ENCODE data around the gene AP1B1.
"Not testable (repeated sequence)": the region's sequence is repeated elsewhere in the genome, so short reads cannot be mapped to it uniquely, and the experiment has no call there.

The AP1B1 gene

DNA sequence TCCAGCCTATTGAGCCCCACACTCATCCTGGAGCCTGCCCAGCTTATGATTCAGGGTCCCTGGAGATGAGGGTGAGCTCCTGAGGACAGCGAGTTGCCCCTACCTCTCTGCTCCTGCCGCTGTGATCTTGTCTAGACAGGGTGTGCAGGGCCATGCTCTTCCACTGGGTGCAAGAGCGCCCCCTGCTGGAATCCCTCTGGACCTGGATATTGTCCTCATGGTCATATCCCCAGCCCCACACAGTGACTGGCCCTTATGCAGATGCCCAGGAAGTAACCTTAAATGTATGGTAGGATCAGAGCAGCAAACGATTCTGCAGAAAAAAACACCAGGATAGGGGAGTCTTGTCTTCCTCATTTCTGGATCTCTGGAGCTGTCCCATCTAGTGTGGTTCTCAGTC is 24.4 kb upstream of the AP1B1 start:
- H2AFZ ChIP-seq (ENCODE audit: low read depth, low read length); H3K4me3 ChIP-seq (ENCODE audit: low read length); H3K27ac ChIP-seq (ENCODE audit: low read length); H3K9ac ChIP-seq (ENCODE audit: low read length); H3K4me2 ChIP-seq (ENCODE audit: low read length); H3K27me3 ChIP-seq (ENCODE audit: low read depth, low read length); H3K36me3 ChIP-seq (replicated peaks; ENCODE audit: low read depth, low read length); H4K20me1 ChIP-seq (ENCODE audit: insufficient read depth, low read length); H3K79me2 ChIP-seq (ENCODE audit: low read length); H3K9me3 ChIP-seq (ENCODE audit: insufficient read depth, low read length): not testable (repeated sequence)
- H3K4me1 ChIP-seq (ENCODE audit: low read length): peaks cover 41% of the 10 kb centered on the region
- TF ChIP-seq CTCF (IDR thresholded peaks at IDR 0.05; ENCODE audit: low read depth, low read length): peak; percentile 58

- not testable (repeated sequence) for H4K20me1 ChIP-seq (ENCODE audit: insufficient read depth, low read length); H3K9ac ChIP-seq (ENCODE audit: low read length); H3K9me3 ChIP-seq (ENCODE audit: insufficient read depth, low read length); H2AFZ ChIP-seq (ENCODE audit: low read depth, low read length); H3K27me3 ChIP-seq (ENCODE audit: low read depth, low read length); H3K36me3 ChIP-seq (replicated peaks; ENCODE audit: low read depth, low read length); H3K79me2 ChIP-seq (ENCODE audit: low read length)
- Histone ChIP-seq H3K27ac (ENCODE audit: low read length) (peak overlapping the region; percentile 34; the same call in 1 of the 2 replicates), H3K4me1 (ENCODE audit: low read length) (peaks cover 41% of the 10 kb centered on the region), H3K4me3 (ENCODE audit: low read length) (peak overlapping the region; percentile 29), H3K4me2 (ENCODE audit: low read length) (peak overlapping the region; percentile 63)
These were observed 23.3 kb upstream of the AP1B1 start for GRCh38 chr22:29411569-29412211.

- TF ChIP-seq EZH2phosphoT487 (IDR thresholded peaks at IDR 0.05; ENCODE audit: low read depth) (no peak), CTCF (IDR thresholded peaks at IDR 0.05; ENCODE audit: low read depth, low read length) (no peak)
- Histone ChIP-seq H3K79me2 (ENCODE audit: low read length) (no peaks in the 10 kb centered on the region), H3K27me3 (ENCODE audit: low read depth, low read length) (peaks cover 5% of the 10 kb centered on the region), H3K4me3 (ENCODE audit: low read length) (no peak overlapping the region), H3K4me1 (ENCODE audit: low read length) (peaks cover 29% of the 10 kb centered on the region), H3K9me3 (ENCODE audit: insufficient read depth, low read length) (no peaks in the 10 kb centered on the region), H3K27ac (ENCODE audit: low read length) (no peak overlapping the region), H2AFZ (ENCODE audit: low read depth, low read length) (no peak overlapping the region), H3K9ac (ENCODE audit: low read length) (no peak overlapping the region), H4K20me1 (ENCODE audit: insufficient read depth, low read length) (no peaks in the 10 kb centered on the region), H3K36me3 (replicated peaks; ENCODE audit: low read depth, low read length) (no peaks in the 10 kb centered on the region), H3K4me2 (ENCODE audit: low read length) (peak overlapping the region; percentile 6)
These were observed 20.6 kb upstream of the AP1B1 start for GRCh38 chr22:29408940-29409339.

DNA sequence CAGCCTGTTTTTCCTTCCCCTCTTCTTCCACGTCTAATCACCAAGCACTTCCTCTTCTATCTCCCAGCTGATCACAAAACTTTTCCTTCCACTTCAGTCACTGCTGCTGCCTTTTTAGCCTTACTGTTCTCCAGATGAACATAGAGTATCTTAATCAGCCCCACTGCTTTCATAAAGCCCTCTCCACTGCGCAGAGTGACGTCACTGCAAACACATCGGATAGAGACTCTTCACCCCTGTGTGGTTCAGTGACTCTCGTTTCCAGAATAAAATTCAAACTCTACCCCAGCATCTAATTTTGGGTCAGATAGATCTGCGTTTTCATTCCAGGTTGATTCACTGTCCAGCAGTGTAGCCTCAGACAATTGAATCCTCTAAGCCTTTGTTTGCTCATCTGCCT is 13.2 kb upstream of the AP1B1 start:
- not testable (repeated sequence) for H2AFZ ChIP-seq (ENCODE audit: low read depth, low read length); H3K79me2 ChIP-seq (ENCODE audit: low read length); H3K4me2 ChIP-seq (ENCODE audit: low read length); H3K9me3 ChIP-seq (ENCODE audit: insufficient read depth, low read length); H3K27ac ChIP-seq (ENCODE audit: low read length); H3K9ac ChIP-seq (ENCODE audit: low read length); H3K36me3 ChIP-seq (replicated peaks; ENCODE audit: low read depth, low read length); H3K4me1 ChIP-seq (ENCODE audit: low read length); H3K4me3 ChIP-seq (ENCODE audit: low read length); H4K20me1 ChIP-seq (ENCODE audit: insufficient read depth, low read length)
- peaks cover 12% of the 10 kb centered on the region for H3K27me3 ChIP-seq (ENCODE audit: low read depth, low read length)

GRCh38 chr22:29400576-29400975 is 12.2 kb upstream of the AP1B1 start:
- no peaks in the 10 kb centered on the region for H4K20me1 ChIP-seq (ENCODE audit: insufficient read depth, low read length)
- H3K4me3 ChIP-seq (ENCODE audit: low read length): no peak overlapping the region

More at GRCh38 chr22:29400576-29400975, 12.2 kb upstream of the AP1B1 start:
- no peaks in the 10 kb centered on the region for H3K36me3 ChIP-seq (replicated peaks; ENCODE audit: low read depth, low read length)
- H2AFZ ChIP-seq (ENCODE audit: low read depth, low read length): no peak overlapping the region
- no peaks in the 10 kb centered on the region for H3K79me2 ChIP-seq (ENCODE audit: low read length)
- no peaks in the 10 kb centered on the region for H3K9me3 ChIP-seq (ENCODE audit: insufficient read depth, low read length)
- no peaks in the 10 kb centered on the region for H3K4me1 ChIP-seq (ENCODE audit: low read length)
- no peak overlapping the region for H3K9ac ChIP-seq (ENCODE audit: low read length)
- peaks cover 14% of the 10 kb centered on the region for H3K27me3 ChIP-seq (ENCODE audit: low read depth, low read length)
- no peak overlapping the region for H3K27ac ChIP-seq (ENCODE audit: low read length)
- TF ChIP-seq EZH2phosphoT487 (IDR thresholded peaks at IDR 0.05; ENCODE audit: low read depth): no peak
- TF ChIP-seq CTCF (IDR thresholded peaks at IDR 0.05; ENCODE audit: low read depth, low read length): no peak
- H3K4me2 ChIP-seq (ENCODE audit: low read length): no peak overlapping the region

Measured in OCI-LY3 (cell line).